ENCODE measurements around the gene ZNF292.
"Not testable (repeated sequence)": the region's sequence is repeated elsewhere in the genome, so short reads cannot be mapped to it uniquely, and the experiment has no call there.

ZNF292 gene

DNA sequence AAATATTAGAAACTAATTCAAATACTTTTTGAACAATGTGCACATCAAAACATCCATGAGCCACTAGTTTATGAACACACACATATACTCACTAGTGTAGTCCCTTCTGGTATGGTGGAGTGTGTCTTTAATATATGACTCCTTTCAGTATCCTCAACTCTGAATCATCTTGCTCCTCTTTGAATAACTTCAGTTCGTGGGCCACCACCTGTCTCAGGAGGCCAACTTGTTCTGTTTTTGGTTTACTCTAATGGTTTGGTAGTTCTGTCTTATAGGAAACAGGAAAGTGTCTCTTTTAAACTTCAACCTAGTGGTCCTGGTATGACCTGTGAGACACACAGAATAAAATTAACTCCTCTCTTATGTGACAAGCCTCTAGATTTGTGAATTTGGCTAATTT lies 55.6 kb downstream of the ZNF292 start:
- peaks cover 23% of the 10 kb centered on the region for H3K4me1 Mint-ChIP-seq (ENCODE audit: low read depth)
- H3K27me3 Mint-ChIP-seq, result no peaks in the 10 kb centered on the region
- H3K27ac Mint-ChIP-seq, result no peak overlapping the region
- intact Hi-C loops (cut with micrococcal nuclease), result no loop called here
- H3K36me3 Mint-ChIP-seq (ENCODE audit: low read depth), result peaks cover 23% of the 10 kb centered on the region
- H3K4me3 Mint-ChIP-seq, result no peak overlapping the region
- no peaks in the 10 kb centered on the region for H3K9me3 Mint-ChIP-seq

DNA sequence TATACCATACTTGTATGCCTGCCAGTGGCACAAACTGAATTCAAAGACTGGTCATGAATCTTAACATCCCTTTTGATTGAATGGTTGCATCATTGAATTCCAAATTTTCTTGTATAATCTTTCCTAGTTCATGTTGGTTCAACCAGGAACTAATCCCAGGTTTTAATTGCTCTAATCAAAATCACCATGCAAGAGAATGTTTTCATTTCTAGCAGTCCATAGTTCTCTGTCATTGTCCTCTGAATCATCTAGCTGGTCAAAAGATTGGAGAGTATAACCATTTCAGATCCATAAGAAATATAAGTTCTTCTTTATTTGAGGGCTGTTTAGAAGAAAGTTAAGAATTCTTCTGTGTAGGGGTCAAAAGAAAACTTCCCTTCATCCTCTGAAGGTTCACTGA lies 57.2 kb downstream of the ZNF292 start:
- H3K27ac Mint-ChIP-seq, result no peak overlapping the region
- no peaks in the 10 kb centered on the region for H3K9me3 Mint-ChIP-seq
- H3K36me3 Mint-ChIP-seq (ENCODE audit: low read depth), result peaks cover 19% of the 10 kb centered on the region
- peaks cover 16% of the 10 kb centered on the region for H3K4me1 Mint-ChIP-seq (ENCODE audit: low read depth)
- H3K27me3 Mint-ChIP-seq, result no peaks in the 10 kb centered on the region
- intact Hi-C loops (cut with micrococcal nuclease), result no loop called here
- no peak overlapping the region for H3K4me3 Mint-ChIP-seq

GRCh38 chr6:87213364-87213763 lies 58.0 kb downstream of the ZNF292 start:
- intact Hi-C loops (cut with micrococcal nuclease), result no loop called here
- peaks cover 9% of the 10 kb centered on the region for H3K4me1 Mint-ChIP-seq (ENCODE audit: low read depth)
- no peak overlapping the region for H3K27ac Mint-ChIP-seq
- no peaks in the 10 kb centered on the region for H3K9me3 Mint-ChIP-seq
- no peaks in the 10 kb centered on the region for H3K27me3 Mint-ChIP-seq
- peaks cover 26% of the 10 kb centered on the region for H3K36me3 Mint-ChIP-seq (ENCODE audit: low read depth)
- no peak overlapping the region for H3K4me3 Mint-ChIP-seq

DNA sequence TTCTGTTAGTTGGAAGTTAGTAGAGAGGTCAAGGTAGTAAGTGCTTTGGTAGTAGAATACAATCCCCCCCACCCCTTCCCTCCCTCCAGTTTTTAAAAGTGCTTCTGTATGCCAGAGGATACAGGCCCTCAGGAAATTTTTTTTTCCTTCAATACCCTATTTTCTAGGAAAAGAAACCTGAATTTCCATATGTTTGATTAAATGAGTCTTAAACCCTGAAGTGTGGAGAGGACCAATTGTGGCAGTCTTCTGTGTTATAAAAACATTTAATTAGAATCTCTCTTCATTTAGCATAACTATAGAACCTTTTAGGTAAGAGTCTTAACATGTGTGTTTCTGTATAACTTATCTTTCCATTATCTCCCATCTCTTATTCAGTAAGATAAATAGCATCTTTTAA lies 59.5 kb downstream of the ZNF292 start:
- no peak overlapping the region for H3K27ac Mint-ChIP-seq
- H3K4me3 Mint-ChIP-seq, result no peak overlapping the region
- no peaks in the 10 kb centered on the region for H3K27me3 Mint-ChIP-seq
- peaks cover 9% of the 10 kb centered on the region for H3K4me1 Mint-ChIP-seq (ENCODE audit: low read depth)
- intact Hi-C loops (cut with micrococcal nuclease), result no loop called here
- H3K36me3 Mint-ChIP-seq (ENCODE audit: low read depth), result peaks cover 37% of the 10 kb centered on the region
- H3K9me3 Mint-ChIP-seq, result no peaks in the 10 kb centered on the region

DNA sequence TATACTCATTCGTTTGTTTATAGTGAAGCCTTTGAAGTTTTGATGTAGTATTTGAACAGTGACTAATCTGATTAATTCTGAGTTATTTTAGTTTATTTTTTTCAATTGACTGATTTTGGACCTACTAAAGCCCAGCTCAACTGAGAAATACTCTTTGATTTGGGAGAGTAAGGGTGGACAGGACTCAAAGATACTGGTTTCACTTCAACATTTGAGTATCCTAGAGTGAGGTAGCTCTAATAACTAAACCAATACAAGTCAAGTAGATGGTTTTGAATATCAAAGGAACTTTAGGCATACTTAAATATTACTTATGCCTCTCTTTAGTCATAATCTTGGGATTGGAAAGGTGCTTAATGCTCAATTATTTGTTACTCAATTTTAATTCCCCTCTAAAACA lies 65.6 kb downstream of the ZNF292 start:
- Mint-ChIP-seq H3K27me3 (no peaks in the 10 kb centered on the region), H3K36me3 (ENCODE audit: low read depth) (peaks cover 73% of the 10 kb centered on the region), H3K4me1 (ENCODE audit: low read depth) (no peaks in the 10 kb centered on the region), H3K4me3 (no peak overlapping the region), H3K27ac (no peak overlapping the region), H3K9me3 (no peaks in the 10 kb centered on the region)
- intact Hi-C loops (cut with micrococcal nuclease), result no loop called here

GRCh38 chr6:87222676-87223075 lies 67.3 kb downstream of the ZNF292 start:
- no peaks in the 10 kb centered on the region for H3K27me3 Mint-ChIP-seq
- intact Hi-C loops (cut with micrococcal nuclease), result no loop called here
- peaks cover 72% of the 10 kb centered on the region for H3K36me3 Mint-ChIP-seq (ENCODE audit: low read depth)
- H3K27ac Mint-ChIP-seq, result no peak overlapping the region
- no peaks in the 10 kb centered on the region for H3K9me3 Mint-ChIP-seq
- H3K4me1 Mint-ChIP-seq (ENCODE audit: low read depth), result no peaks in the 10 kb centered on the region
- H3K4me3 Mint-ChIP-seq, result no peak overlapping the region

- Mint-ChIP-seq H3K27me3 (no peaks in the 10 kb centered on the region), H3K27ac (no peak overlapping the region), H3K4me1 (ENCODE audit: low read depth) (no peaks in the 10 kb centered on the region), H3K9me3 (no peaks in the 10 kb centered on the region), H3K36me3 (ENCODE audit: low read depth) (peaks cover 76% of the 10 kb centered on the region), H3K4me3 (no peak overlapping the region)
- intact Hi-C loops (cut with micrococcal nuclease), result no loop called here
Measured at GRCh38 chr6:87224971-87225370, 69.6 kb downstream of the ZNF292 start.

DNA sequence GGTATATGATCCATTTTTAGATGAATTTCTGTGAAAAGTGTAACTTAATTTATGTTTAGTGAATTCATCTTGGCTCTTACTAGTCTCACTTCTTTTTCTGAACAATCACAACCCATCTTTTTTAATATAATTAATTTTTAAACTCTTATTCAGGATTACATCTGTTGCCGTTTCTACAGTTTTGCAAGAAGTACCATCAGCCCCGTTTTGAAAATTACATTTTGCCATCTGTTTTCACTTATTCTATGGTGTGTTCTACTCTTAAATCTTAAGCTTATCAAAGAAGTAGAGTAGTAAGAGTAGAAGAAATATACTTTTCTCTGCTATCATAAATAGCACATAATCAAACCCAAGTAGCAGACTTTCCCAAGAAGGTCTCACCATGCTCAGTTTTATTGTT lies 70.1 kb downstream of the ZNF292 start:
- intact Hi-C loops (cut with micrococcal nuclease), result no loop called here
- no peaks in the 10 kb centered on the region for H3K4me1 Mint-ChIP-seq (ENCODE audit: low read depth)
- H3K27ac Mint-ChIP-seq, result no peak overlapping the region
- H3K4me3 Mint-ChIP-seq, result no peak overlapping the region
- H3K9me3 Mint-ChIP-seq, result no peaks in the 10 kb centered on the region
- peaks cover 78% of the 10 kb centered on the region for H3K36me3 Mint-ChIP-seq (ENCODE audit: low read depth)
- no peaks in the 10 kb centered on the region for H3K27me3 Mint-ChIP-seq

DNA sequence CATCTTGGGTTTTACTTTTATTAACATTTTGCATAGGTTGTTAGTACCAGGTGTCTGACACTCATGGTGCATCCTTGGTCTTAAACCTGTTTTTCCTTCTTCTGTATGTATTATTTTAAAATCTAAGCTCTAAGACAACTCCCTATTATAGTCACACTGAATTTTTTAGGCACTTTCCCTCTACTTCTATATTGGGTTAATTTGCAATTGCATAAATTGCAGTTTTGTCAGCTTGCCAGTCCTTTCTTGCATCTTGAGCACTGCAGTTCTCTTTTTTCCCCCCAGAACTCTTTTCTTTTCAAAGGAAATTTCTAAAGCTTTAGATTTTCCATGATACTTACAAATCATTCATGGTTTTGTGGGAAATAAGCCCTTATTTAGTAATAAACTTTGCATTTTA lies 70.6 kb downstream of the ZNF292 start:
- Mint-ChIP-seq H3K4me1 (ENCODE audit: low read depth) (no peaks in the 10 kb centered on the region), H3K9me3 (no peaks in the 10 kb centered on the region), H3K27me3 (no peaks in the 10 kb centered on the region), H3K4me3 (no peak overlapping the region), H3K36me3 (ENCODE audit: low read depth) (peaks cover 82% of the 10 kb centered on the region), H3K27ac (no peak overlapping the region)
- intact Hi-C loops (cut with micrococcal nuclease), result no loop called here

GRCh38 chr6:87230801-87231200 lies 75.4 kb downstream of the ZNF292 start:
- Mint-ChIP-seq H3K4me1 (ENCODE audit: low read depth) (no peaks in the 10 kb centered on the region), H3K4me3 (no peak overlapping the region), H3K27me3 (no peaks in the 10 kb centered on the region), H3K27ac (no peak overlapping the region), H3K36me3 (ENCODE audit: low read depth) (peaks cover 49% of the 10 kb centered on the region), H3K9me3 (no peaks in the 10 kb centered on the region)
- intact Hi-C loops (cut with micrococcal nuclease), result no loop called here

DNA sequence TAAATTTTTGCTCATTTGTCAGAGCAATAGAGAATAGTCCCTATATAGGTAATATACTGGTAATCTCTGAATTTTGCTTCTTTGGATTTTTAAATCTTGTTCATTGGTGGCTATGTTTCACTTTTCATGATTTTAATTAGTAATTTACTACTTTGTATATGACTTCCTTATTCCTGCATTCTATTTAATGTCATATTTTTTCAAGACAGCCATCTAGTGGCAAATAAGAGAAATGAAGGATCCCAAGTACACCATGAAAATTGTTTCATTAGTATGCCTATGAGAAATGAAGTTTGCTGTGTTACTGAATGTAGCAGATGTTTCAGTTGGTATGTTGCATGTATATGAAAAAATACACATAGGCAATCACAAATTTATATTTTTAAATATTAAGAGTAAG lies 82.4 kb downstream of the ZNF292 start:
- no peaks in the 10 kb centered on the region for H3K9me3 Mint-ChIP-seq
- H3K36me3 Mint-ChIP-seq (ENCODE audit: low read depth), result peaks cover 36% of the 10 kb centered on the region
- H3K27ac Mint-ChIP-seq, result no peak overlapping the region
- no peaks in the 10 kb centered on the region for H3K4me1 Mint-ChIP-seq (ENCODE audit: low read depth)
- no peaks in the 10 kb centered on the region for H3K27me3 Mint-ChIP-seq
- intact Hi-C loops (cut with micrococcal nuclease), result loop anchor here (1.0 to 5.0 kb wide), 2 partner anchors 99 to 171 kb away; no protein-coding TSS in a partner anchor
- H3K4me3 Mint-ChIP-seq, result no peak overlapping the region

DNA sequence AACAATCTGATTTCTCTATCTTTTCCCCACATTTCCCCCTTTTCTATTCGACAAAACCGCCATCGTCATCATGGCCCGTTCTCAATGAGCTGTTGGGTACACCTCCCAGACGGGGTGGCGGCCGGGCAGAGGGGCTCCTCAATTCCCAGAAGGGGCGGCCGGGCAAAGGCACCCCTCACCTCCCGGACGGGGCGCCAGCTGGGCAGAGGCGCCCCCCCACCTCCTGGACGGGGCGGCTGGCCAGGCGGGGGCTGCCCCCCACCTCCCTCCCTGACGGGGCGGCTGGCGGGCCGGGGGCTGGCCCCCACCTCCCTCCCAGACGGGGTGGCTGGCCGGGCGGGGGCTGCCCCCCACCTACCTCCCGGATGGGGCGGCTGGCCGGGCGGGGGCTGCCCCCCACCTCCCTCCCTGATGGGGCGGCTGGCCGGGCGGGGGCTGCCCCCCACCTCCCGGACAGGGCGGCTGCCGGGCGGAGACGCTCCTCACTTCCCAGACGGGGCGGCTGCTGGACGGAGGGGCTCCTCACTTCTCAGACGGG lies 83.8 kb downstream of the ZNF292 start:
- not testable (repeated sequence) for H3K4me1 Mint-ChIP-seq (ENCODE audit: low read depth); H3K27ac Mint-ChIP-seq; H3K27me3 Mint-ChIP-seq; H3K9me3 Mint-ChIP-seq; H3K4me3 Mint-ChIP-seq
- intact Hi-C loops (cut with micrococcal nuclease), result loop anchor here (5.0 kb wide), 1 partner anchor 172 kb away; no protein-coding TSS in a partner anchor
- H3K36me3 Mint-ChIP-seq (ENCODE audit: low read depth), result peaks cover 31% of the 10 kb centered on the region

DNA sequence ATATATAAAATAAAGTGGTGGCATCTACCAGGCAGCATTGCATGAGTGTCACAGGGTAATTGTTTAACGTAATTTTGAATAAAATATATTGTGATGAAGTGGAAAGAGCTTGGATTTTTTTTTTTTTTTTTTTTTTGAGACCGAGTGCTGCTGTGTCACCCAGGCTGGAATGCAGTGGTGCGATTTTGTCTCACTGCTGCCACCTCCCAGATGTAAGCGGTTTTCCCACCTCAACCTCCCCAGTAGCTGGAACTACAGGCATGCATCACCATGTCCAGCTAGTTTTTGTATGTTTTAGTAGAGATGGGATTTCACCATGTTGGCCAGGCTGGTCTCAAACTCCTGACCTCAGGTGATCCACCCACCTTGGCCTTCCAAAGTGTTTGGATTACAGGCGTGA lies 85.9 kb downstream of the ZNF292 start:
- intact Hi-C loops (cut with micrococcal nuclease), result no loop called here
- Mint-ChIP-seq H3K4me3 (no peak overlapping the region), H3K9me3 (no peaks in the 10 kb centered on the region), H3K36me3 (ENCODE audit: low read depth) (peaks cover 35% of the 10 kb centered on the region), H3K4me1 (ENCODE audit: low read depth) (no peaks in the 10 kb centered on the region), H3K27me3 (no peaks in the 10 kb centered on the region), H3K27ac (no peak overlapping the region)

GRCh38 chr6:87242311-87242710 lies 86.9 kb downstream of the ZNF292 start:
- no peak overlapping the region for H3K4me3 Mint-ChIP-seq
- H3K4me1 Mint-ChIP-seq (ENCODE audit: low read depth), result no peaks in the 10 kb centered on the region
- no peaks in the 10 kb centered on the region for H3K9me3 Mint-ChIP-seq
- H3K27ac Mint-ChIP-seq, result no peak overlapping the region
- no peaks in the 10 kb centered on the region for H3K27me3 Mint-ChIP-seq
- peaks cover 45% of the 10 kb centered on the region for H3K36me3 Mint-ChIP-seq (ENCODE audit: low read depth)
- intact Hi-C loops (cut with micrococcal nuclease), result no loop called here

GRCh38 chr6:87243812-87244211 lies 88.4 kb downstream of the ZNF292 start:
- Mint-ChIP-seq H3K9me3 (no peaks in the 10 kb centered on the region), H3K4me3 (no peak overlapping the region)
- intact Hi-C loops (cut with micrococcal nuclease), result no loop called here

More at GRCh38 chr6:87243812-87244211, 88.4 kb downstream of the ZNF292 start:
- Mint-ChIP-seq H3K27me3 (no peaks in the 10 kb centered on the region), H3K4me1 (ENCODE audit: low read depth) (no peaks in the 10 kb centered on the region), H3K27ac (no peak overlapping the region), H3K36me3 (ENCODE audit: low read depth) (peaks cover 60% of the 10 kb centered on the region)

Data from dendritic cell treated with granulocyte-macrophage colony-stimulating factor and Interleukin-4, amounts not matched to agents 40 ng/mL and 50 ng/mL, for 4 days (primary cell).